Testis (tissue), 2 donors: ENCODE data around the gene IKZF1.

Experiments used
- POLR2A ChIP-seq: fragments of 450-650 bp; IDR thresholded peaks from one replicate; pipeline ENCODE4 v1.6.1; 2017; ENCODE audit warnings: antibody characterized with exemption, mild to moderate bottlenecking, moderate library complexity
- TF ChIP-seq, protein P1 (sequence below), 3 experiments: fragments of 450-650 bp in 2 of 3; fragments of 200-600 bp in 1 of 3; sonication (generic) in 1 of 3; IDR thresholded peaks; one replicate each; pipeline ENCODE4 v1.5.1; 2016 to 2019; ENCODE audit warnings: antibody characterized with exemption in 3 of 3, mild to moderate bottlenecking in 2 of 3, moderate library complexity in 1 of 3

DNA sequence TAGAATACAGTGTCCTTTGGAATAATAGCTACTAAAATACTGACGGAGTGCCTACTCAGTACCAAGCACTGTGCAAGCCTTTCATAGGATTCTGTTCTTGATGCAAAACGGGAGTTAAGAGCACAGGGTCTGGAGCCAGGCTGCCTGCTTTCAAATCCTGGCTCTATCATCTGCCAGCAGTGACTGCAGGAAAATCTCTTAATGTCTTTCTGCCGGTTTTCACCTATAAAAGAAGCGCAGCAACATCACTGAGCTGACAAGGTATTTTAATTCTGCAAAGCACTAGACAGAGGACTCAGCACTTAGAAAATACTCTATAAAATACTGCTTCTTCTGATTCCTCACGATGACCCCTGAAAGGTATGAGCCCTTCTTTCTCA is 145.0 kb downstream of the IKZF1 start:
- TF ChIP-seq, protein P1, sequence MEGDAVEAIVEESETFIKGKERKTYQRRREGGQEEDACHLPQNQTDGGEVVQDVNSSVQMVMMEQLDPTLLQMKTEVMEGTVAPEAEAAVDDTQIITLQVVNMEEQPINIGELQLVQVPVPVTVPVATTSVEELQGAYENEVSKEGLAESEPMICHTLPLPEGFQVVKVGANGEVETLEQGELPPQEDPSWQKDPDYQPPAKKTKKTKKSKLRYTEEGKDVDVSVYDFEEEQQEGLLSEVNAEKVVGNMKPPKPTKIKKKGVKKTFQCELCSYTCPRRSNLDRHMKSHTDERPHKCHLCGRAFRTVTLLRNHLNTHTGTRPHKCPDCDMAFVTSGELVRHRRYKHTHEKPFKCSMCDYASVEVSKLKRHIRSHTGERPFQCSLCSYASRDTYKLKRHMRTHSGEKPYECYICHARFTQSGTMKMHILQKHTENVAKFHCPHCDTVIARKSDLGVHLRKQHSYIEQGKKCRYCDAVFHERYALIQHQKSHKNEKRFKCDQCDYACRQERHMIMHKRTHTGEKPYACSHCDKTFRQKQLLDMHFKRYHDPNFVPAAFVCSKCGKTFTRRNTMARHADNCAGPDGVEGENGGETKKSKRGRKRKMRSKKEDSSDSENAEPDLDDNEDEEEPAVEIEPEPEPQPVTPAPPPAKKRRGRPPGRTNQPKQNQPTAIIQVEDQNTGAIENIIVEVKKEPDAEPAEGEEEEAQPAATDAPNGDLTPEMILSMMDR (IDR thresholded peaks at IDR 0.05): no peak
- TF ChIP-seq POLR2A: no peak
